Liver (tissue), 9 donors: Measurements from ENCODE around the gene TRIM67. TPM values are rescaled to one million over a fixed set of nuclear protein-coding genes. Genes with fewer than 3 reads are reported as not detected.

Source experiments
- DNase-seq: peaks from one replicate; pipeline ENCODE4 v3.0.0-alpha.2; 2017; ENCODE audit warnings: low spot score
- H3K27ac ChIP-seq, 2 donors: one replicate each; pipeline ENCODE4 v1.7.0; 2013; ENCODE audit warnings: inconsistent platforms in 2 of 2, low read length in 2 of 2, control low read depth in 1 of 2, low read depth in 1 of 2, mild to moderate bottlenecking in 1 of 2
- H3K27me3 ChIP-seq, 4 donors: one replicate each; pipeline versions ENCODE4 v1.6.1 to v1.7.0; 2013; ENCODE audit warnings: low read length in 3 of 4, inconsistent platforms in 1 of 4, mild to moderate bottlenecking in 1 of 4, moderate library complexity in 1 of 4; ENCODE audit not compliant: control insufficient read depth in 4 of 4, insufficient read depth in 4 of 4
- H3K36me3 ChIP-seq, 4 donors: one replicate each; pipeline versions ENCODE4 v1.6.1 to v1.7.0; 2013; ENCODE audit warnings: low read length in 3 of 4, mild to moderate bottlenecking in 3 of 4, low read depth in 1 of 4, moderate library complexity in 1 of 4; ENCODE audit not compliant: control insufficient read depth in 4 of 4, insufficient read depth in 3 of 4
- H3K4me1 ChIP-seq, 4 donors: one replicate each; pipeline versions ENCODE4 v1.6.1 to v1.7.0; 2013; ENCODE audit warnings: low read length in 3 of 4, mild to moderate bottlenecking in 3 of 4, moderate library complexity in 1 of 4; ENCODE audit not compliant: control insufficient read depth in 4 of 4, insufficient read depth in 4 of 4
- H3K4me3 ChIP-seq, 3 donors: one replicate each; pipeline versions ENCODE4 v1.6.1 to v1.7.0; 2013; ENCODE audit warnings: low read length in 3 of 3, control low read depth in 1 of 3, low read depth in 1 of 3, mild to moderate bottlenecking in 1 of 3
- H3K9ac ChIP-seq, 2 donors: one replicate each; pipeline ENCODE4 v1.7.0; 2013; ENCODE audit warnings: low read length in 2 of 2, mild to moderate bottlenecking in 2 of 2, moderate library complexity in 2 of 2, control low read depth in 1 of 2, low read depth in 1 of 2
- H3K9me3 ChIP-seq, 4 donors: one replicate each; pipeline versions ENCODE4 v1.6.1 to v1.7.0; 2013; ENCODE audit warnings: low read length in 3 of 4; ENCODE audit not compliant: control insufficient read depth in 4 of 4
- ATF3 ChIP-seq: IDR thresholded peaks from 2 replicates; pipeline ENCODE4 v1.6.1; 2016; ENCODE audit warnings: antibody characterized with exemption
- CTCF ChIP-seq: fragments of 150-350 bp; IDR thresholded peaks from 2 replicates; pipeline ENCODE4 v1.5.1; 2017; ENCODE audit warnings: improper control_type of control experiment, low read depth, low read length; ENCODE audit not compliant: missing input control
- EGR1 ChIP-seq, 2 donors: IDR thresholded peaks; 2 replicates each; pipeline ENCODE4 v1.6.1; 2016 to 2018; ENCODE audit warnings: antibody characterized with exemption in 2 of 2, low read depth in 2 of 2
- FOXA1 ChIP-seq: IDR thresholded peaks from 2 replicates; pipeline ENCODE4 v1.6.1; 2016; ENCODE audit warnings: antibody characterized with exemption
- FOXA2 ChIP-seq: IDR thresholded peaks from 2 replicates; pipeline ENCODE4 v1.6.1; 2016; ENCODE audit warnings: antibody characterized with exemption
- HNF4A ChIP-seq, 2 donors: conservative IDR thresholded peaks; 2 replicates each; pipeline ENCODE4 v1.6.1; 2016; ENCODE audit warnings: antibody characterized with exemption in 2 of 2, mild to moderate bottlenecking in 2 of 2
- HNF4G ChIP-seq: IDR thresholded peaks from 2 replicates; pipeline ENCODE4 v1.6.1; 2016; ENCODE audit warnings: antibody characterized with exemption
- JUND ChIP-seq, 2 donors: IDR thresholded peaks; 2 replicates each; pipeline ENCODE4 v1.6.1; 2016; ENCODE audit warnings: antibody characterized with exemption in 2 of 2
- MAX ChIP-seq: IDR thresholded peaks from 2 replicates; pipeline ENCODE4 v1.6.1; 2016; ENCODE audit warnings: antibody characterized with exemption
- NR2F2 ChIP-seq: IDR thresholded peaks from 2 replicates; pipeline ENCODE4 v1.6.1; 2016; ENCODE audit warnings: antibody characterized with exemption
- RAD21 ChIP-seq, 2 donors: IDR thresholded peaks; 2 replicates each; pipeline ENCODE4 v1.6.1; 2016; ENCODE audit warnings: antibody characterized with exemption in 2 of 2, mild to moderate bottlenecking in 2 of 2
- REST ChIP-seq: IDR thresholded peaks from 2 replicates; pipeline ENCODE4 v1.6.1; 2016; ENCODE audit warnings: antibody characterized with exemption, mild to moderate bottlenecking
- RXRA ChIP-seq, 2 donors: IDR thresholded peaks; 2 replicates each; pipeline ENCODE4 v1.6.1; 2017 to 2018; ENCODE audit warnings: antibody characterized with exemption in 2 of 2, mild to moderate bottlenecking in 1 of 2
- SP1 ChIP-seq: IDR thresholded peaks from 2 replicates; pipeline ENCODE4 v1.6.1; 2018; ENCODE audit warnings: antibody characterized with exemption, mild to moderate bottlenecking
- YY1 ChIP-seq: IDR thresholded peaks from 2 replicates; pipeline ENCODE4 v1.6.1; 2016; ENCODE audit warnings: antibody characterized with exemption, mild to moderate bottlenecking
- ZBTB33 ChIP-seq: IDR thresholded peaks from 2 replicates; pipeline ENCODE4 v1.6.1; 2016; ENCODE audit warnings: antibody characterized with exemption
- WGBS: extraction: QIAGEN DNeasy Blood & Tissue Kit; methylation state at CpG from one replicate; pipeline ENCODE4 v1.1.7; 2013; 5-methylcytosine and 5-hydroxymethylcytosine counted together
- polyA plus RNA-seq, 2 donors: library from polyadenylated mRNA; stranded (reverse) in 1 of 2; unstranded in 1 of 2; fragments of 200-250 nt in 1 of 2; fragments of >200 nt in 1 of 2; fragmentation: Nextera tagmentation in 1 of 2; extraction: Ambion mirVana in 1 of 2; gene quantifications; one replicate each; pipeline versions ENCODE4 v1.2.1 to v1.2.3, GENCODE V29; 2013 to 2015
- total RNA-seq, 2 donors: library from RNA; depleted of rRNA; stranded (reverse); fragments of >200 nt; gene quantifications; one replicate each; pipeline ENCODE4 v1.2.3, GENCODE V29; 2014
- donor health status: healthy.
- donor health status: healthy.
- donor health status: healthy.
- donor health status: healthy.
- donor health status: healthy.

Gene TRIM67
- total and polyA plus RNA-seq, 4 donors, result under 0.01 to 0.05 TPM; not detected in 2

GRCh38 chr1:231194476-231194842 is 32.6 kb downstream of the TRIM67 start:
- WGBS, result 91% methylated on average over 2 of the region's 2 CpGs
- H3K4me1 ChIP-seq, result no peaks in the 10 kb centered on the region

GRCh38 chr1:231194843-231195516 is 33.1 kb downstream of the TRIM67 start:
- peak; percentile 41 for TF ChIP-seq NR2F2
- no peak for TF ChIP-seq JUND (IDR thresholded peaks at IDR 0.05)
- no peak for DNase-seq
- H3K27me3 ChIP-seq, result no peaks in the 10 kb centered on the region
- H3K4me1 ChIP-seq, result no peaks in the 10 kb centered on the region
- WGBS, result 71% methylated on average over 8 of the region's 8 CpGs
- no peak overlapping the region for H3K4me3 ChIP-seq
- H3K9ac ChIP-seq, result no peak overlapping the region
- no peak overlapping the region for H3K27ac ChIP-seq
- H3K9me3 ChIP-seq, result peaks cover 0 to under 1% (median 0%) of the 10 kb centered on the region in 4 donors
- no peaks in the 10 kb centered on the region for H3K36me3 ChIP-seq

More at GRCh38 chr1:231194476-231194842, 32.6 kb downstream of the TRIM67 start:
- peaks cover 0 to 6% (median 0%) of the 10 kb centered on the region in 4 donors for H3K9me3 ChIP-seq
- H3K36me3 ChIP-seq, result no peaks in the 10 kb centered on the region
- no peak overlapping the region for H3K4me3 ChIP-seq
- DNase-seq, result no peak
- H3K9ac ChIP-seq, result no peak overlapping the region
- TF ChIP-seq SP1, result no peak
- TF ChIP-seq YY1, result no peak
- no peak for TF ChIP-seq EGR1 (IDR thresholded peaks at IDR 0.05; ENCODE audit: low read depth in 2 of 2)
- no peak for TF ChIP-seq HNF4A (conservative IDR thresholded peaks at IDR 0.05)
- TF ChIP-seq REST, result no peak
- no peak overlapping the region for H3K27ac ChIP-seq
- H3K27me3 ChIP-seq, result no peaks in the 10 kb centered on the region

- DNase-seq, result no peak
- Histone ChIP-seq H3K4me1 (no peaks in the 10 kb centered on the region), H3K4me3 (no peak overlapping the region), H3K27me3 (no peaks in the 10 kb centered on the region), H3K9me3 (no peaks in the 10 kb centered on the region), H3K36me3 (no peaks in the 10 kb centered on the region), H3K27ac (no peak overlapping the region), H3K9ac (no peak overlapping the region)
- 85% methylated on average over 3 of the region's 3 CpGs for WGBS
- TF ChIP-seq EGR1 (IDR thresholded peaks at IDR 0.05; ENCODE audit: low read depth in 2 of 2) (no peak), SP1 (no peak), MAX (no peak), HNF4A (conservative IDR thresholded peaks at IDR 0.05) (no peak), ATF3 (no peak), JUND (IDR thresholded peaks at IDR 0.05) (no peak), REST (no peak), RXRA (IDR thresholded peaks at IDR 0.05) (no peak), ZBTB33 (no peak), CTCF (no peak), FOXA2 (no peak), RAD21 (IDR thresholded peaks at IDR 0.05) (no peak), HNF4G (no peak), NR2F2 (no peak), YY1 (no peak), FOXA1 (no peak)
These were observed 34.4 kb downstream of the TRIM67 start for GRCh38 chr1:231196307-231196706.
